HG03439 (cell line): ENCODE data around the gene POU4F2.
"Not testable (repeated sequence)": the region's sequence is repeated elsewhere in the genome, so short reads cannot be mapped to it uniquely, and the experiment has no call there.

Source experiments
- ATAC-seq: cut with Tn5 transposase; IDR thresholded peaks from one replicate; pipeline ENCODE4 v1.9.1; 2021; ENCODE audit warnings: mild to moderate bottlenecking, moderate library complexity; ENCODE audit not compliant: unreplicated experiment

Gene POU4F2

GRCh38 chr4:146654687-146655520 lies 16.2 kb downstream of the POU4F2 start:
- ATAC-seq, result no peak

- ATAC-seq, result no peak
These were observed 16.8 kb downstream of the POU4F2 start for GRCh38 chr4:146655521-146655856.

GRCh38 chr4:146661367-146661766 lies 22.7 kb downstream of the POU4F2 start:
- no peak for ATAC-seq

GRCh38 chr4:146663968-146664311 lies 25.2 kb downstream of the POU4F2 start:
- ATAC-seq, result not testable (repeated sequence)

- no peak for ATAC-seq
These were observed 36.3 kb downstream of the POU4F2 start for GRCh38 chr4:146674829-146675570.
